ENCODE results near the gene RALGPS1. TPM values are rescaled to one million over a fixed set of nuclear protein-coding genes. Genes with fewer than 3 reads are reported as not detected.

Gene RALGPS1
- total RNA-seq, 1 donor from 2014 or later = 15.2 TPM

DNA sequence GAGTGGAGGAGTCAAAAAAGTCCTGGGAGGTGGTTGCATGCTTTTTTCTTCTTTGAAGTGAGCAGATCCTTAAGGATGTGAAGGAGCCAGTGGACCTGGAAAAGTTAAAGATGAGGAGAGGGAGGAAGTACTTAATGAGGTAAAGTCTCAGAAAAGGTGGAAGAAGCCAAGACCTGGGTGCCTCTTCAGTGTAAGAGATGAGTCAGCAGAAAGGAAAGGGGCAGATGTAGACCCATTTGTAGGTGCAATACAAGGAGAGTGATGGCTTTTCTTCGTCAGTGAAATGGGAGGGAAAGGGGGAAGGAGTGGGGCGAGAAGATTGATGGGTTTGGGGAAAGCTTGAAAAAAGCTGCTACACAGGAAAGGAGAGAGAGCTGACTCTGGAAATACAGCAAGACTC is 124.9 kb downstream of the RALGPS1 start:
- Histone ChIP-seq H3K4me1 (peaks cover 15% of the 10 kb centered on the region), H3K36me3 (no peaks in the 10 kb centered on the region), H3K27ac (no peak overlapping the region), H3K27me3 (no peaks in the 10 kb centered on the region), H3K9me3 (no peaks in the 10 kb centered on the region), H3K4me3 (no peak overlapping the region)
- no peak for DNase-seq (ENCODE audit: extremely low spot score in 2 of 2)
- TF ChIP-seq POLR2AphosphoS5 (IDR thresholded peaks at IDR 0.05; ENCODE audit: insufficient read depth in 1 of 2, low read depth in 1 of 2) (no peak), POLR2A (IDR thresholded peaks at IDR 0.05) (no peak), CTCF (IDR thresholded peaks at IDR 0.05) (no peak)
- intact Hi-C loops (cut with DNase I) = loop anchor here (5.0 to 10.0 kb wide), 2 partner anchors 85 to 148 kb away; partner anchors contain the start of gene ANGPTL2

- Histone ChIP-seq H3K4me3 (no peak overlapping the region), H3K4me1 (peaks cover 18% of the 10 kb centered on the region), H3K9me3 (no peaks in the 10 kb centered on the region), H3K27ac (no peak overlapping the region), H3K27me3 (no peaks in the 10 kb centered on the region), H3K36me3 (no peaks in the 10 kb centered on the region)
- TF ChIP-seq POLR2A (IDR thresholded peaks at IDR 0.05) (no peak), CTCF (IDR thresholded peaks at IDR 0.05) (no peak), POLR2AphosphoS5 (IDR thresholded peaks at IDR 0.05; ENCODE audit: insufficient read depth in 1 of 2, low read depth in 1 of 2) (no peak)
- no peak for DNase-seq (ENCODE audit: extremely low spot score in 2 of 2)
- intact Hi-C loops (cut with DNase I) = no loop called here
Observed at GRCh38 chr9:127045148-127045547, 130.6 kb downstream of the RALGPS1 start.

- H3K4me3 ChIP-seq = no peak overlapping the region
- DNase-seq (ENCODE audit: extremely low spot score in 2 of 2) = peak; percentile 37 to 72
- no peaks in the 10 kb centered on the region for H3K36me3 ChIP-seq
- H3K27ac ChIP-seq = peak overlapping the region; percentile 26
- no peaks in the 10 kb centered on the region for H3K27me3 ChIP-seq
- TF ChIP-seq POLR2A (IDR thresholded peaks at IDR 0.05) (no peak), POLR2AphosphoS5 (IDR thresholded peaks at IDR 0.05; ENCODE audit: insufficient read depth in 1 of 2, low read depth in 1 of 2) (no peak), CTCF (IDR thresholded peaks at IDR 0.05) (no peak)
- peaks cover 18% of the 10 kb centered on the region for H3K4me1 ChIP-seq
- intact Hi-C loops (cut with DNase I) = no loop called here
- H3K9me3 ChIP-seq = no peaks in the 10 kb centered on the region
Observed at GRCh38 chr9:127047971-127048370, 133.4 kb downstream of the RALGPS1 start.

- Histone ChIP-seq H3K9me3 (no peaks in the 10 kb centered on the region), H3K27me3 (no peaks in the 10 kb centered on the region), H3K36me3 (no peaks in the 10 kb centered on the region), H3K4me1 (peaks cover 22% of the 10 kb centered on the region), H3K27ac (peak overlapping the region; percentile 26), H3K4me3 (peak overlapping the region in 1 of 2 donors; percentile 14)
- DNase-seq (ENCODE audit: extremely low spot score in 2 of 2) = peak; percentile 64 to 91
- intact Hi-C loops (cut with DNase I) = no loop called here
- TF ChIP-seq POLR2AphosphoS5 (IDR thresholded peaks at IDR 0.05; ENCODE audit: insufficient read depth in 1 of 2, low read depth in 1 of 2) (peak in 1 of 2 donors; percentile 98), CTCF (IDR thresholded peaks at IDR 0.05) (peak in 2 of 3 experiments; percentile 18 to 47), POLR2A (IDR thresholded peaks at IDR 0.05) (no peak)
Observed at GRCh38 chr9:127049044-127049443, 134.5 kb downstream of the RALGPS1 start.

GRCh38 chr9:127049581-127049980 is 135.0 kb downstream of the RALGPS1 start:
- DNase-seq (ENCODE audit: extremely low spot score in 2 of 2) = peak; percentile 67 to 78
- H3K27ac ChIP-seq = no peak overlapping the region
- peaks cover 28% of the 10 kb centered on the region for H3K4me1 ChIP-seq

More at GRCh38 chr9:127049581-127049980, 135.0 kb downstream of the RALGPS1 start:
- intact Hi-C loops (cut with DNase I) = no loop called here
- no peak for TF ChIP-seq POLR2A (IDR thresholded peaks at IDR 0.05)
- TF ChIP-seq POLR2AphosphoS5 (IDR thresholded peaks at IDR 0.05; ENCODE audit: insufficient read depth in 1 of 2, low read depth in 1 of 2) = no peak
- no peak for TF ChIP-seq CTCF (IDR thresholded peaks at IDR 0.05)
- no peak overlapping the region for H3K4me3 ChIP-seq
- H3K36me3 ChIP-seq = no peaks in the 10 kb centered on the region
- no peaks in the 10 kb centered on the region for H3K9me3 ChIP-seq
- no peaks in the 10 kb centered on the region for H3K27me3 ChIP-seq

All from vagina (tissue), 2 donors.